ENCODE measurements around the gene SLIRP.
"Not testable (repeated sequence)": the region's sequence is repeated elsewhere in the genome, so short reads cannot be mapped to it uniquely, and the experiment has no call there.

Gene SLIRP

GRCh38 chr14:77707724-77708408 lies at the start of gene SLIRP, which contains the start of gene ALKBH1:
Gene SLIRP (plus strand): TSS chr14:77708103. CDS start chr14:77708112, 9 bp downstream.
Gene ALKBH1 (minus strand): TSS chr14:77708023. CDS start chr14:77708004, 19 bp downstream.
- DNase-seq (ENCODE audit: low read depth in 2 of 2): peak; percentile 72 to 80

- DNase-seq (ENCODE audit: low read depth in 2 of 2): no peak
Measured at GRCh38 chr14:77659831-77660230, 48.1 kb upstream of the SLIRP start.

- no peak for DNase-seq (ENCODE audit: low read depth in 2 of 2)
Measured at GRCh38 chr14:77660754-77661153, 47.1 kb upstream of the SLIRP start.

- not testable (repeated sequence) for DNase-seq (ENCODE audit: low read depth in 2 of 2)
Measured at GRCh38 chr14:77661562-77661961, 46.3 kb upstream of the SLIRP start.

GRCh38 chr14:77663293-77663692 lies 44.6 kb upstream of the SLIRP start:
- DNase-seq (ENCODE audit: low read depth in 2 of 2): no peak

- no peak for DNase-seq (ENCODE audit: low read depth in 2 of 2)
Measured at GRCh38 chr14:77667331-77667730, 40.6 kb upstream of the SLIRP start.

- DNase-seq (ENCODE audit: low read depth in 2 of 2): no peak
Measured at GRCh38 chr14:77673193-77673592, 34.7 kb upstream of the SLIRP start.

GRCh38 chr14:77674931-77675330 lies 33.0 kb upstream of the SLIRP start:
- no peak for DNase-seq (ENCODE audit: low read depth in 2 of 2)

- no peak for DNase-seq (ENCODE audit: low read depth in 2 of 2)
Measured at GRCh38 chr14:77681196-77682157, 26.4 kb upstream of the SLIRP start.

GRCh38 chr14:77682158-77682553 lies 25.7 kb upstream of the SLIRP start:
- DNase-seq (ENCODE audit: low read depth in 2 of 2): no peak

- DNase-seq (ENCODE audit: low read depth in 2 of 2): no peak
Measured at GRCh38 chr14:77691259-77691658, 16.6 kb upstream of the SLIRP start.

- peak in 1 of 2 donors; percentile 11 for DNase-seq (ENCODE audit: low read depth in 2 of 2)
Measured at GRCh38 chr14:77707355-77707723, 564 bp upstream of the SLIRP start.

GRCh38 chr14:77708749-77709148 lies 846 bp downstream of the SLIRP start:
- no peak for DNase-seq (ENCODE audit: low read depth in 2 of 2)

- no peak for DNase-seq (ENCODE audit: low read depth in 2 of 2)
Measured at GRCh38 chr14:77709412-77709811, 1.5 kb downstream of the SLIRP start.

- DNase-seq (ENCODE audit: low read depth in 2 of 2): no peak
Measured at GRCh38 chr14:77710364-77710763, 2.5 kb downstream of the SLIRP start.

- no peak for DNase-seq (ENCODE audit: low read depth in 2 of 2)
Measured at GRCh38 chr14:77714926-77715325, 7.0 kb downstream of the SLIRP start.

- no peak for DNase-seq (ENCODE audit: low read depth in 2 of 2)
Measured at GRCh38 chr14:77717608-77718305, 9.9 kb downstream of the SLIRP start.

- DNase-seq (ENCODE audit: low read depth in 2 of 2): no peak
Measured at GRCh38 chr14:77721437-77721836, 13.5 kb downstream of the SLIRP start.

- no peak for DNase-seq (ENCODE audit: low read depth in 2 of 2)
Measured at GRCh38 chr14:77722301-77722700, 14.4 kb downstream of the SLIRP start.

GRCh38 chr14:77730976-77731497 lies 23.1 kb downstream of the SLIRP start:
- DNase-seq (ENCODE audit: low read depth in 2 of 2): no peak

- no peak for DNase-seq (ENCODE audit: low read depth in 2 of 2)
Measured at GRCh38 chr14:77738559-77739250, 30.8 kb downstream of the SLIRP start.
